Gastrocnemius medialis (tissue), 4 donors: Measurements from ENCODE around the gene GABRD. TPM values are rescaled to one million over a fixed set of nuclear protein-coding genes. Genes with fewer than 3 reads are reported as not detected.

Experiments
- ATAC-seq, 2 donors: fragments of 150-250 bp; one replicate each; pipeline ENCODE4 v1.9.1; 2016
- DNase-seq, 2 donors: peaks; one replicate each; pipeline ENCODE4 v3.0.0-alpha.2; 2019
- H3K27ac ChIP-seq, 4 donors: fragments of 200-600 bp; sonication (generic); 1 replicate in 1 of 4; 2 replicates in 3 of 4; pipeline ENCODE4 v1.5.1; 2016 to 2018; ENCODE audit warnings: mild to moderate bottlenecking in 2 of 4, moderate library complexity in 1 of 4
- H3K27me3 ChIP-seq, 3 donors: fragments of 200-600 bp; sonication (generic) in 2 of 3; 1 replicate in 1 of 3; 2 replicates in 2 of 3; pipeline versions ENCODE4 v1.5.1 to v1.6.0; 2016 to 2019; ENCODE audit warnings: mild to moderate bottlenecking in 1 of 3, moderate library complexity in 1 of 3
- H3K36me3 ChIP-seq, 2 donors: fragments of 200-600 bp; sonication (generic) in 1 of 2; one replicate each; pipeline ENCODE4 v1.5.1; 2017 to 2018
- H3K4me1 ChIP-seq, 2 donors: fragments of 200-600 bp; sonication (generic) in 1 of 2; one replicate each; pipeline ENCODE4 v1.5.1; 2016 to 2017; ENCODE audit warnings: mild to moderate bottlenecking in 2 of 2
- H3K4me3 ChIP-seq, 4 donors: fragments of 200-600 bp; sonication (generic) in 3 of 4; 1 replicate in 1 of 4; 2 replicates in 3 of 4; pipeline ENCODE4 v1.5.1; 2016 to 2019; ENCODE audit warnings: mild to moderate bottlenecking in 2 of 4
- H3K9me3 ChIP-seq, 3 donors: fragments of 200-600 bp; sonication (generic) in 2 of 3; 1 replicate in 1 of 3; 2 replicates in 2 of 3; pipeline ENCODE4 v1.5.1; 2016 to 2019
- CTCF ChIP-seq, 5 experiments: fragments of 450-650 bp in 3 of 5; fragments of 200-600 bp in 2 of 5; sonication (generic) in 2 of 5; IDR thresholded peaks in 4 of 5; conservative IDR thresholded peaks in 1 of 5; 1 replicate in 4 of 5; 2 replicates in 1 of 5; pipeline ENCODE4 v1.5.1; 2016 to 2019; ENCODE audit warnings: antibody characterized with exemption in 5 of 5, mild to moderate bottlenecking in 3 of 5, moderate library complexity in 3 of 5
- POLR2A ChIP-seq, 2 donors: fragments of 450-650 bp; IDR thresholded peaks; one replicate each; pipeline ENCODE4 v1.6.1; 2017; ENCODE audit warnings: antibody characterized with exemption in 2 of 2, mild to moderate bottlenecking in 2 of 2, moderate library complexity in 2 of 2
- in situ Hi-C, 4 donors: fragments of 200-750 bp; cut with MboI; loops; one replicate each; pipeline versions ENCODE4 v1.15.0 to v1.8.0; 2017; ENCODE audit warnings: low sequenced_read_pairs in 4 of 4
- intact Hi-C: fragments of 100-400 bp; cut with DNase I; formaldehyde crosslinking; loops from one replicate; pipeline ENCODE4 v1.15.1; 2023; ENCODE audit warnings: low total_unique reads
- total RNA-seq, 4 donors: library from RNA; depleted of rRNA; stranded (reverse); fragments of >200 nt; gene quantifications; one replicate each; pipeline versions ENCODE4 v1.1.0 to v1.2.3, GENCODE V29; 2016

Gene GABRD
- total RNA-seq, 4 donors from 2014 or later = 1.9 TPM; not detected in 3

DNA sequence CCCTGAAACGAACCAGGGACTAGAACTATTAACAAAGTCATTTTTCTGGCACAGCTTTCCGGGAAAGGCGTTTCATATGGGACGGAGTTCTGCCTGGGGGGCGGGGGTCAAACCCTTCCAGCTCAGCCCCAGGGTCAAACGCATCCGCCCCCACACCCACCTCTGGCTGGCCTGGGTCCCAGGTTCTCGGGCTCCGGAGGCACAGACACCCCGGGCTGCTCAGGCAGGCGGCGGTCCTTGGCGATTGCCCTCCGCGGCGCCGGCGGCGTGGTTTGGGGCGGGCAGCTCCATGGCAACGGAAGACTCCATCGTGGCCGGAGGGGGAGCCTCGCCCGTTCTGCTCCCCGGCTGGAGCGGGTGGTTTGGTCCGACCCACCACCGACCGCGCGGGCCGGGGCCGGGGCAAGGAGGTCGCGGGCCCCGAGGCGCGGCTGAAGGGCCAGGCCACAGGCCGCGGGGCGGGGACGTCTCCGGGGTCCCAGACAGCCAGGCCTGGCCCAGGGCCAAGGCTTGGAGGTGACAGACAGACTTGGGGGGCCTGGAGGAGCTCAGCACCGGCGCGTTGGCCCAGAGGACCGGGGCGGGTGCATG is 15.5 kb upstream of the GABRD start, which contains the start of gene CFAP74:
Gene CFAP74 (minus strand): TSS at position 246 of the 591 bp plus-strand sequence. CDS start 12,830 bp downstream, outside the sequence.
- intact Hi-C loops = no loop called here
- ATAC-seq = no peak
- in situ Hi-C loops = no loop called here
- H3K4me3 ChIP-seq = no peak within 1 kb of the TSS
- no peaks in the 10 kb centered on the region for H3K36me3 ChIP-seq
- DNase-seq = no peak
- H3K4me1 ChIP-seq = no peaks in the 10 kb centered on the region
- TF ChIP-seq CTCF (IDR thresholded peaks at IDR 0.05 in 4 of 5, conservative IDR thresholded peaks at IDR 0.05 in 1 of 5) (no peak), POLR2A (IDR thresholded peaks at IDR 0.05) (no peak)
- H3K9me3 ChIP-seq = no peaks in the 10 kb centered on the region
- peaks cover 38 to 62% (median 43%) of the 10 kb centered on the region in 3 donors for H3K27me3 ChIP-seq
- no peak within 1 kb of the TSS for H3K27ac ChIP-seq

DNA sequence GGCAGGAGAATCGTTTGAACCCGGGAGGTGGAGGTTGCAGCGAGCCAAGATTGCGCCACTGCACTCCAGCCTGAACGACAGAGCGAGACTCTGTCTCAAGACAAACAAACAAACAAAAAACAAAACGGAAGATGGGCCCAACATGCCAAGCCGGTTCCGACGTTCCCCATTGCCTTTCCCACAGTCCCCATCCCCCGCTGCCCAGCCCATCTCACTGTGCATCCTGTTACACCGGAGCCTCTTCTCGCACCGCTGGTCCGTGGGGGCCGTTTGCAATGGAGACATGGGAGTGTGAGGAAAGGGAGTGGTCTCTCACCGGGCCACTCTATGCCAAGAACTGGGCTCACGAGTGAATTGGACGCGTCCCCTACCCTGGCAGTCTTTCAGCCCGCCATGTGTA is 14.3 kb upstream of the GABRD start:
- Histone ChIP-seq H3K4me1 (no peaks in the 10 kb centered on the region), H3K9me3 (no peaks in the 10 kb centered on the region), H3K27ac (no peak overlapping the region), H3K27me3 (peaks cover 42 to 66% (median 43%) of the 10 kb centered on the region in 3 donors), H3K36me3 (no peaks in the 10 kb centered on the region), H3K4me3 (no peak overlapping the region)
- DNase-seq = no peak
- in situ Hi-C loops = no loop called here
- TF ChIP-seq POLR2A (IDR thresholded peaks at IDR 0.05) (no peak), CTCF (IDR thresholded peaks at IDR 0.05 in 4 of 5, conservative IDR thresholded peaks at IDR 0.05 in 1 of 5) (no peak)
- ATAC-seq = no peak
- intact Hi-C loops = no loop called here

GRCh38 chr1:2009101-2010053 is 9.8 kb upstream of the GABRD start:
- no peak for DNase-seq
- Histone ChIP-seq H3K27me3 (peaks cover 30 to 58% (median 33%) of the 10 kb centered on the region in 3 donors), H3K27ac (no peak overlapping the region), H3K4me3 (no peak overlapping the region), H3K9me3 (no peaks in the 10 kb centered on the region), H3K4me1 (no peaks in the 10 kb centered on the region), H3K36me3 (no peaks in the 10 kb centered on the region)
- in situ Hi-C loops = no loop called here
- intact Hi-C loops = no loop called here
- TF ChIP-seq POLR2A (IDR thresholded peaks at IDR 0.05) (no peak), CTCF (IDR thresholded peaks at IDR 0.05 in 4 of 5, conservative IDR thresholded peaks at IDR 0.05 in 1 of 5) (no peak)
- ATAC-seq = no peak

DNA sequence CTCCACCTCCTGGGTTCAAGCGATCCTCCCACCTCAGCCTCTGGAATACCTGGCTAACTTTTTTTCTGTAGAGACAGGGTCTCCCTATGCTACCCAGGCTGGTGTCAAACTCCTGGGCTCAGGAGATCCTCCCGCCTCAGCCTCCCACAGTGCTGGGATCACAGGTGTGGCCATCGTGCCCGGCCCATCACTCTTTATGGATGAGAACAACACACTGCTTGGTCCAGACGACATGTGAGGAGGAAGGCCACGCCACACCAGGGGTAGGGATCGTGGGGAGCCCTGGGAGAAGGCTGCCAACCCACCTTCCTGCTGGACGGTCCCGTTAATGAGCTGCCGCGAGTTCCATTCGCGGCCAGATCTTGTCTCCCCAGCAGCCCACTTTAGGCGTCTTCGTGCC is 5.0 kb upstream of the GABRD start:
- H3K27me3 ChIP-seq = peaks cover 20 to 67% (median 35%) of the 10 kb centered on the region in 3 donors
- in situ Hi-C loops = no loop called here
- H3K36me3 ChIP-seq = no peaks in the 10 kb centered on the region
- DNase-seq = no peak
- H3K4me1 ChIP-seq = no peaks in the 10 kb centered on the region
- H3K4me3 ChIP-seq = no peak overlapping the region
- intact Hi-C loops = no loop called here
- H3K27ac ChIP-seq = no peak overlapping the region
- no peak for ATAC-seq
- H3K9me3 ChIP-seq = no peaks in the 10 kb centered on the region
- no peak for TF ChIP-seq POLR2A (IDR thresholded peaks at IDR 0.05)
- TF ChIP-seq CTCF (IDR thresholded peaks at IDR 0.05 in 4 of 5, conservative IDR thresholded peaks at IDR 0.05 in 1 of 5) = no peak
